ENCODE data around the gene BCKDHB.

The BCKDHB gene

DNA sequence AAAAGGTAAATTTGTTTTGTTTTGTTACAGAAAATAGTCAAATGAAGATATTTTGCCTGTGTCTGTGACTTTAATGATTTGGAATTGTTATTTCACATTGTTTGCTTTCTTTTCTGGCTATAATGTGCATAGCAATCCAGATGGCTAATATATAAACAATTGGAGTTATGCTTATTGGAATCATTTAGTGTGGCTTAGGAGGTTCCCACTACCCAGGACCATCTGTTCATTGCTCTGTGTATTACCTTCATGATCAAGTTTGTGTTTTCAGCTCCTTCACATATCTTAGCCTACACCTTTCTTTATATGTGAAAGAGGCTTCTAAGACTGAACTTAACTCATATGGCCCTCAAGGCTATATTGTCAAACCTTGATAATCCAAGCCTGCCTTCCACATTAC is 232.9 kb downstream of the BCKDHB start:
- H3K4me3 ChIP-seq (ENCODE audit: low read depth, low read length): no peak overlapping the region
- no peak overlapping the region for H3K27ac ChIP-seq (ENCODE audit: low read depth, low read length)
- H3K79me2 ChIP-seq (ENCODE audit: control insufficient read depth, insufficient read depth, low read length, unreplicated experiment): no peaks in the 10 kb centered on the region
- H2AFZ ChIP-seq (ENCODE audit: low read length, unreplicated experiment): no peak overlapping the region
- peaks cover 5% of the 10 kb centered on the region for H3K4me1 ChIP-seq (ENCODE audit: control insufficient read depth, insufficient read depth, low read length, unreplicated experiment)
- H3K36me3 ChIP-seq (ENCODE audit: insufficient read depth, low read length): no peaks in the 10 kb centered on the region
- H3K27me3 ChIP-seq (ENCODE audit: insufficient read depth, low read length): no peaks in the 10 kb centered on the region

DNA sequence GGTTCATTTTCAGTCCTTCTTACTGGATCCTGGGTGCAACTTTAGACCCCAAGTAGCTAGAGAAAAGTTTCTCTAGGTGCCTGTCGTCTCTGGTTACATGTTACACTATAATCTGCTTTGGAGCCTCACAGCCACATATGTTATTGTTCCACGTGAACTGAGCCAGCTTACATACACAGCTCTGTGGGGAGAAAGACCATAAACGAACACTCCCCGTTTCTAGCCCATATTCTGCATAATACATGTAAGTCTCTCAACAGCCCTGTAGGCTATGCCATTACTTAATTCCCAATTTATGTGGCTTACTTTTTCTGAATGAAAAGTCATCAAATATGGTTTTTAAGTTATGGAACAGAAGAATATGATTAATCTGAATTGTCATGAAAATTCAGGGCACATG is 233.8 kb downstream of the BCKDHB start:
- no peaks in the 10 kb centered on the region for H3K27me3 ChIP-seq (ENCODE audit: insufficient read depth, low read length)
- no peak overlapping the region for H3K4me3 ChIP-seq (ENCODE audit: low read depth, low read length)

DNA sequence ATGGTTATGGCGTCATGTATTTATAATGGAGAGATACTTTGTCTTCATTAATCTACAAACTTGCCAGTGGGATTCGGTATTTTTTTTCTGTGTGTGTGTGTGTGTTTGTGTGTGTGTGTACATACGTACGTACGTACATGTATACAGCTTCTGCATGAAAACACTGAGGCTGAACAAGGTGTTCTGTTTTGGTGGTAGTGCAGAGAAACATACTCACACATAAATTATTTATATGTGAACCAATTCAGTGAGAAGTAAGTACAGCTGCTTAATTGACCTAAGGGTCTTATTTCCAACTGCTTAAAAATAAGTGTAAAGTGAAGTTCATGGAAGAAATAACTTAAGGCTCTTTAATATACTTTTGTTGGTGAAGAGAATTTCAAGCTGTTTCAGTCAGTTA is 234.2 kb downstream of the BCKDHB start:
- Histone ChIP-seq H3K4me1 (ENCODE audit: control insufficient read depth, insufficient read depth, low read length, unreplicated experiment) (no peaks in the 10 kb centered on the region), H3K79me2 (ENCODE audit: control insufficient read depth, insufficient read depth, low read length, unreplicated experiment) (no peaks in the 10 kb centered on the region), H3K4me3 (ENCODE audit: low read depth, low read length) (no peak overlapping the region), H3K27ac (ENCODE audit: low read depth, low read length) (no peak overlapping the region), H3K36me3 (ENCODE audit: insufficient read depth, low read length) (no peaks in the 10 kb centered on the region), H3K27me3 (ENCODE audit: insufficient read depth, low read length) (no peaks in the 10 kb centered on the region), H2AFZ (ENCODE audit: low read length, unreplicated experiment) (no peak overlapping the region)

More for the DNA sequence above, 233.8 kb downstream of the BCKDHB start:
- Histone ChIP-seq H2AFZ (ENCODE audit: low read length, unreplicated experiment) (no peak overlapping the region), H3K27ac (ENCODE audit: low read depth, low read length) (no peak overlapping the region), H3K79me2 (ENCODE audit: control insufficient read depth, insufficient read depth, low read length, unreplicated experiment) (no peaks in the 10 kb centered on the region), H3K4me1 (ENCODE audit: control insufficient read depth, insufficient read depth, low read length, unreplicated experiment) (peaks cover 4% of the 10 kb centered on the region), H3K36me3 (ENCODE audit: insufficient read depth, low read length) (no peaks in the 10 kb centered on the region)

DNA sequence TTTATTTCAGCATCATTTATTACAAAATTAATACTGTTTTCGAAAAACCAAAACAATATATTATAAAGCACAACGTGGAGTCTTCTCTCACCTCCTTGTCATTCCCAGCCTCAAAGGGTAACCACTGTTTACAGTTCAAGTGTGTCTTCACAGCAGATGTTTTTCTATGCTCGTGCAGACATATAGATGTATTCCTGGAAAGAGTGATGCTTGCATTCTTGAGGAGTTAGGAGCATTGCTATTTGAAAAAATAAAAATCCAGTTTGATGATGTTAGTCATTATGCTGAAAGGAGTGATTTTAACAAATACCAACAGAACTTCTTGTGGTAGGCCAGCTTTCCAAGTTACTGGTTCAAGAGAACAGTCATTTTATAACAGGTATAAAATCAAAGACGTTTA is 234.9 kb downstream of the BCKDHB start:
- Histone ChIP-seq H3K27ac (ENCODE audit: low read depth, low read length) (no peak overlapping the region), H3K4me3 (ENCODE audit: low read depth, low read length) (no peak overlapping the region), H2AFZ (ENCODE audit: low read length, unreplicated experiment) (no peak overlapping the region), H3K4me1 (ENCODE audit: control insufficient read depth, insufficient read depth, low read length, unreplicated experiment) (no peaks in the 10 kb centered on the region), H3K36me3 (ENCODE audit: insufficient read depth, low read length) (no peaks in the 10 kb centered on the region), H3K79me2 (ENCODE audit: control insufficient read depth, insufficient read depth, low read length, unreplicated experiment) (no peaks in the 10 kb centered on the region), H3K27me3 (ENCODE audit: insufficient read depth, low read length) (no peaks in the 10 kb centered on the region)

- Histone ChIP-seq H2AFZ (ENCODE audit: low read length, unreplicated experiment) (no peak overlapping the region), H3K36me3 (ENCODE audit: insufficient read depth, low read length) (no peaks in the 10 kb centered on the region), H3K4me3 (ENCODE audit: low read depth, low read length) (no peak overlapping the region), H3K79me2 (ENCODE audit: control insufficient read depth, insufficient read depth, low read length, unreplicated experiment) (no peaks in the 10 kb centered on the region), H3K27ac (ENCODE audit: low read depth, low read length) (no peak overlapping the region), H3K27me3 (ENCODE audit: insufficient read depth, low read length) (no peaks in the 10 kb centered on the region), H3K4me1 (ENCODE audit: control insufficient read depth, insufficient read depth, low read length, unreplicated experiment) (no peaks in the 10 kb centered on the region)
Measured at GRCh38 chr6:80343511-80343910, 237.0 kb downstream of the BCKDHB start.

- H3K36me3 ChIP-seq (ENCODE audit: insufficient read depth, low read length): no peaks in the 10 kb centered on the region
- no peaks in the 10 kb centered on the region for H3K4me1 ChIP-seq (ENCODE audit: control insufficient read depth, insufficient read depth, low read length, unreplicated experiment)
- H2AFZ ChIP-seq (ENCODE audit: low read length, unreplicated experiment): no peak overlapping the region
- H3K27me3 ChIP-seq (ENCODE audit: insufficient read depth, low read length): no peaks in the 10 kb centered on the region
- H3K27ac ChIP-seq (ENCODE audit: low read depth, low read length): no peak overlapping the region
- no peak overlapping the region for H3K4me3 ChIP-seq (ENCODE audit: low read depth, low read length)
- H3K79me2 ChIP-seq (ENCODE audit: control insufficient read depth, insufficient read depth, low read length, unreplicated experiment): no peaks in the 10 kb centered on the region
Measured at GRCh38 chr6:80347101-80347500, 240.6 kb downstream of the BCKDHB start.

GRCh38 chr6:80348263-80348662 is 241.8 kb downstream of the BCKDHB start:
- Histone ChIP-seq H3K4me3 (ENCODE audit: low read depth, low read length) (no peak overlapping the region), H2AFZ (ENCODE audit: low read length, unreplicated experiment) (no peak overlapping the region), H3K79me2 (ENCODE audit: control insufficient read depth, insufficient read depth, low read length, unreplicated experiment) (no peaks in the 10 kb centered on the region), H3K27ac (ENCODE audit: low read depth, low read length) (no peak overlapping the region), H3K36me3 (ENCODE audit: insufficient read depth, low read length) (no peaks in the 10 kb centered on the region), H3K27me3 (ENCODE audit: insufficient read depth, low read length) (no peaks in the 10 kb centered on the region), H3K4me1 (ENCODE audit: control insufficient read depth, insufficient read depth, low read length, unreplicated experiment) (no peaks in the 10 kb centered on the region)

GRCh38 chr6:80356000-80356399 is 249.5 kb downstream of the BCKDHB start:
- Histone ChIP-seq H2AFZ (ENCODE audit: low read length, unreplicated experiment) (no peak overlapping the region), H3K79me2 (ENCODE audit: control insufficient read depth, insufficient read depth, low read length, unreplicated experiment) (no peaks in the 10 kb centered on the region), H3K36me3 (ENCODE audit: insufficient read depth, low read length) (no peaks in the 10 kb centered on the region), H3K4me3 (ENCODE audit: low read depth, low read length) (no peak overlapping the region), H3K4me1 (ENCODE audit: control insufficient read depth, insufficient read depth, low read length, unreplicated experiment) (no peaks in the 10 kb centered on the region), H3K27ac (ENCODE audit: low read depth, low read length) (no peak overlapping the region), H3K27me3 (ENCODE audit: insufficient read depth, low read length) (no peaks in the 10 kb centered on the region)

DNA sequence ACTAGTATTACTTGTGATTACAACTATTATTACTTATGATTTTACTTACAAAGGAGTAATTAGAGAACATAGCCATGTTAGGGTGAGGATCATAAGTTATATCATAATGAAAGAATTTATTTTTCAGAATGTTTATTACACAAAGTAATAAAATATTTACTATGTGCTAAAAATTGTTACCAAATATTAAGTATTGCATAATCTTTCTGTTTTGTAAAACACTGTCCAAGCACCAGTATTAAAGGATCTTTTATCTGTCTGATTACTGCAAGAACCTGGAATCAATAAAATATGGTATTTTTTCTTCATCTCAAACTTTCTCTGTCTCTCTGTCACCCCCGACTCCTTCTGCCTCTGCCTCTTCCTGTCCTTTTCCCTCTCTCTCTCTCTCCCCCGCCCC is 250.1 kb downstream of the BCKDHB start:
- Histone ChIP-seq H3K27me3 (ENCODE audit: insufficient read depth, low read length) (no peaks in the 10 kb centered on the region), H3K79me2 (ENCODE audit: control insufficient read depth, insufficient read depth, low read length, unreplicated experiment) (no peaks in the 10 kb centered on the region), H3K4me3 (ENCODE audit: low read depth, low read length) (no peak overlapping the region), H3K36me3 (ENCODE audit: insufficient read depth, low read length) (no peaks in the 10 kb centered on the region), H3K27ac (ENCODE audit: low read depth, low read length) (no peak overlapping the region), H2AFZ (ENCODE audit: low read length, unreplicated experiment) (no peak overlapping the region), H3K4me1 (ENCODE audit: control insufficient read depth, insufficient read depth, low read length, unreplicated experiment) (no peaks in the 10 kb centered on the region)

GRCh38 chr6:80357081-80357480 is 250.6 kb downstream of the BCKDHB start:
- no peaks in the 10 kb centered on the region for H3K36me3 ChIP-seq (ENCODE audit: insufficient read depth, low read length)
- no peak overlapping the region for H3K4me3 ChIP-seq (ENCODE audit: low read depth, low read length)
- H3K79me2 ChIP-seq (ENCODE audit: control insufficient read depth, insufficient read depth, low read length, unreplicated experiment): no peaks in the 10 kb centered on the region
- H3K27ac ChIP-seq (ENCODE audit: low read depth, low read length): no peak overlapping the region
- no peak overlapping the region for H2AFZ ChIP-seq (ENCODE audit: low read length, unreplicated experiment)
- no peaks in the 10 kb centered on the region for H3K4me1 ChIP-seq (ENCODE audit: control insufficient read depth, insufficient read depth, low read length, unreplicated experiment)
- no peaks in the 10 kb centered on the region for H3K27me3 ChIP-seq (ENCODE audit: insufficient read depth, low read length)

DNA sequence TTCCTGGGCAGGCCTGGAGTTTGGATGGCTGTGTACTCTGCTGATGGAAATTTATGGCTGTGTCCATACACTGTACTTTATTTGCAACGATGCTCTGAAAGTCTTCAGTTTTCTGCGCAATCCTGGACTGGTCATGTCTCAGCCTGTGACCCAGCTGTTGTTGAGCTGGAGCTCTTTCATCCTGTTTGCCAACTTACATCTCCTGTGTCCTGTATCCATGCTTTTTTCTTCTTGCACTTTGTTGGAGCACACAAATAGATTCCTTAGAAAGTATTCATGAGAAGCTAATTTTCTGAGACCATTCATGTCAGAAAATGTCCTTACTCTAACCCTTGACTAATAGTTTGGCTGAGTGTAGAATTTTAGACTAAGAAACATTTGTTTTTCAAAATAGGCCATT is 251.2 kb downstream of the BCKDHB start:
- H3K27me3 ChIP-seq (ENCODE audit: insufficient read depth, low read length): no peaks in the 10 kb centered on the region

More for the DNA sequence above, 251.2 kb downstream of the BCKDHB start:
- Histone ChIP-seq H3K79me2 (ENCODE audit: control insufficient read depth, insufficient read depth, low read length, unreplicated experiment) (no peaks in the 10 kb centered on the region), H3K4me3 (ENCODE audit: low read depth, low read length) (no peak overlapping the region), H3K36me3 (ENCODE audit: insufficient read depth, low read length) (no peaks in the 10 kb centered on the region), H3K27ac (ENCODE audit: low read depth, low read length) (no peak overlapping the region), H3K4me1 (ENCODE audit: control insufficient read depth, insufficient read depth, low read length, unreplicated experiment) (no peaks in the 10 kb centered on the region), H2AFZ (ENCODE audit: low read length, unreplicated experiment) (no peak overlapping the region)
